ENCODE results near the gene KY.

Gene KY

GRCh38 chr3:134606033-134607025, 44.5 kb downstream of the KY start:
- no peaks in the 10 kb centered on the region for H3K9me3 ChIP-seq (ENCODE audit: control insufficient read depth, low read length)
- no peak overlapping the region for H3K18ac ChIP-seq (ENCODE audit: low read depth in 1 of 2, low read length in 2 of 2)
- no peak overlapping the region for H4K8ac ChIP-seq (ENCODE audit: low read length)
- H4K91ac ChIP-seq (ENCODE audit: low read length), result no peak overlapping the region
- WGBS, result 58% methylated on average over 12 of the region's 12 CpGs
- H3K4me3 ChIP-seq (ENCODE audit: insufficient read depth in 1 of 2, low read depth in 1 of 2, low read length in 2 of 2), result no peak overlapping the region
- H3K27me3 ChIP-seq (ENCODE audit: control insufficient read depth in 1 of 2, insufficient read depth in 1 of 2, low read length in 2 of 2), result peaks cover 15 to 33% of the 10 kb centered on the region in 2 experiments
- H3K4me1 ChIP-seq (ENCODE audit: control insufficient read depth, insufficient read depth, low read depth, low read length), result peaks cover 7% of the 10 kb centered on the region
- no peak overlapping the region for H3K23ac ChIP-seq (ENCODE audit: low read length in 2 of 2)
- H3K27ac ChIP-seq (ENCODE audit: low read length, poor library complexity, severe bottlenecking), result no peak overlapping the region
- H2BK12ac ChIP-seq (ENCODE audit: low read length in 2 of 2), result no peak overlapping the region
- no peak overlapping the region for H2BK5ac ChIP-seq (ENCODE audit: low read depth, low read length, poor library complexity, severe bottlenecking)
- H2BK15ac ChIP-seq (ENCODE audit: low read depth, poor library complexity, severe bottlenecking), result no peak overlapping the region
- no peak overlapping the region for H2AFZ ChIP-seq (ENCODE audit: low read depth, low read length)
- no peak overlapping the region for H3K4ac ChIP-seq (ENCODE audit: low read depth in 1 of 2, low read length in 2 of 2)
- no peak overlapping the region for H3K9ac ChIP-seq (ENCODE audit: low read length)
- no peak overlapping the region for H2BK120ac ChIP-seq (ENCODE audit: low read depth, low read length)
- no peak for DNase-seq
- H3K14ac ChIP-seq (ENCODE audit: low read length in 2 of 2), result no peak overlapping the region
- no peak overlapping the region for H2AK5ac ChIP-seq (ENCODE audit: low read length, severe bottlenecking)
- H3K36me3 ChIP-seq (ENCODE audit: control insufficient read depth in 1 of 2, insufficient read depth in 2 of 2, low read depth in 1 of 2, low read length in 2 of 2), result no peaks in the 10 kb centered on the region
- no peak overlapping the region for H3K4me2 ChIP-seq (ENCODE audit: low read length, poor library complexity, severe bottlenecking)
- H3K79me1 ChIP-seq (replicated peaks; ENCODE audit: low read length, poor library complexity, severe bottlenecking), result no peaks in the 10 kb centered on the region

- no peak overlapping the region for H2AFZ ChIP-seq (ENCODE audit: low read depth, low read length)
- H3K4ac ChIP-seq (ENCODE audit: low read depth in 1 of 2, low read length in 2 of 2), result no peak overlapping the region
- H2AK5ac ChIP-seq (ENCODE audit: low read length, severe bottlenecking), result no peak overlapping the region
- H3K9me3 ChIP-seq (ENCODE audit: control insufficient read depth, low read length), result no peaks in the 10 kb centered on the region
- H3K79me1 ChIP-seq (replicated peaks; ENCODE audit: low read length, poor library complexity, severe bottlenecking), result no peaks in the 10 kb centered on the region
- H3K9ac ChIP-seq (ENCODE audit: low read length), result no peak overlapping the region
- no peak overlapping the region for H3K18ac ChIP-seq (ENCODE audit: low read depth in 1 of 2, low read length in 2 of 2)
- peaks cover 9% of the 10 kb centered on the region for H3K4me1 ChIP-seq (ENCODE audit: control insufficient read depth, insufficient read depth, low read depth, low read length)
- H3K23ac ChIP-seq (ENCODE audit: low read length in 2 of 2), result no peak overlapping the region
- no peak overlapping the region for H3K14ac ChIP-seq (ENCODE audit: low read length in 2 of 2)
- H3K4me2 ChIP-seq (ENCODE audit: low read length, poor library complexity, severe bottlenecking), result no peak overlapping the region
- H2BK12ac ChIP-seq (ENCODE audit: low read length in 2 of 2), result no peak overlapping the region
- peaks cover 15 to 33% of the 10 kb centered on the region in 2 experiments for H3K27me3 ChIP-seq (ENCODE audit: control insufficient read depth in 1 of 2, insufficient read depth in 1 of 2, low read length in 2 of 2)
- H4K91ac ChIP-seq (ENCODE audit: low read length), result no peak overlapping the region
- H4K8ac ChIP-seq (ENCODE audit: low read length), result no peak overlapping the region
- no peak overlapping the region for H2BK120ac ChIP-seq (ENCODE audit: low read depth, low read length)
- H3K36me3 ChIP-seq (ENCODE audit: control insufficient read depth in 1 of 2, insufficient read depth in 2 of 2, low read depth in 1 of 2, low read length in 2 of 2), result no peaks in the 10 kb centered on the region
- whole genome bisulfite sequencing, result 81% methylated on average over 6 of the region's 6 CpGs
- H3K27ac ChIP-seq (ENCODE audit: low read length, poor library complexity, severe bottlenecking), result no peak overlapping the region
- DNase-seq, result no peak
- H2BK15ac ChIP-seq (ENCODE audit: low read depth, poor library complexity, severe bottlenecking), result no peak overlapping the region
- no peak overlapping the region for H2BK5ac ChIP-seq (ENCODE audit: low read depth, low read length, poor library complexity, severe bottlenecking)
- no peak overlapping the region for H3K4me3 ChIP-seq (ENCODE audit: insufficient read depth in 1 of 2, low read depth in 1 of 2, low read length in 2 of 2)
Measured at GRCh38 chr3:134605556-134605955, 45.3 kb downstream of the KY start.

GRCh38 chr3:134603956-134604355, 46.9 kb downstream of the KY start:
- Histone ChIP-seq H3K18ac (ENCODE audit: low read depth in 1 of 2, low read length in 2 of 2) (no peak overlapping the region), H2BK15ac (ENCODE audit: low read depth, poor library complexity, severe bottlenecking) (no peak overlapping the region), H3K23ac (ENCODE audit: low read length in 2 of 2) (no peak overlapping the region), H2BK12ac (ENCODE audit: low read length in 2 of 2) (no peak overlapping the region), H3K79me1 (replicated peaks; ENCODE audit: low read length, poor library complexity, severe bottlenecking) (no peaks in the 10 kb centered on the region), H3K14ac (ENCODE audit: low read length in 2 of 2) (no peak overlapping the region), H3K27me3 (ENCODE audit: control insufficient read depth in 1 of 2, insufficient read depth in 1 of 2, low read length in 2 of 2) (peaks cover 18 to 30% of the 10 kb centered on the region in 2 experiments), H3K9me3 (ENCODE audit: control insufficient read depth, low read length) (no peaks in the 10 kb centered on the region), H3K4me1 (ENCODE audit: control insufficient read depth, insufficient read depth, low read depth, low read length) (peaks cover 11% of the 10 kb centered on the region), H4K91ac (ENCODE audit: low read length) (no peak overlapping the region), H2BK120ac (ENCODE audit: low read depth, low read length) (no peak overlapping the region), H3K4me3 (ENCODE audit: insufficient read depth in 1 of 2, low read depth in 1 of 2, low read length in 2 of 2) (no peak overlapping the region), H3K36me3 (ENCODE audit: control insufficient read depth in 1 of 2, insufficient read depth in 2 of 2, low read depth in 1 of 2, low read length in 2 of 2) (no peaks in the 10 kb centered on the region), H2BK5ac (ENCODE audit: low read depth, low read length, poor library complexity, severe bottlenecking) (no peak overlapping the region), H3K4me2 (ENCODE audit: low read length, poor library complexity, severe bottlenecking) (no peak overlapping the region), H3K27ac (ENCODE audit: low read length, poor library complexity, severe bottlenecking) (no peak overlapping the region), H4K8ac (ENCODE audit: low read length) (no peak overlapping the region), H3K4ac (ENCODE audit: low read depth in 1 of 2, low read length in 2 of 2) (no peak overlapping the region), H2AFZ (ENCODE audit: low read depth, low read length) (no peak overlapping the region), H2AK5ac (ENCODE audit: low read length, severe bottlenecking) (no peak overlapping the region), H3K9ac (ENCODE audit: low read length) (no peak overlapping the region)
- WGBS, result 89% methylated on average over 13 of the region's 13 CpGs
- DNase-seq, result no peak

GRCh38 chr3:134603480-134603879, 47.3 kb downstream of the KY start:
- Histone ChIP-seq H3K18ac (ENCODE audit: low read depth in 1 of 2, low read length in 2 of 2) (no peak overlapping the region), H3K4ac (ENCODE audit: low read depth in 1 of 2, low read length in 2 of 2) (no peak overlapping the region), H2BK15ac (ENCODE audit: low read depth, poor library complexity, severe bottlenecking) (no peak overlapping the region), H3K36me3 (ENCODE audit: control insufficient read depth in 1 of 2, insufficient read depth in 2 of 2, low read depth in 1 of 2, low read length in 2 of 2) (no peaks in the 10 kb centered on the region), H2BK5ac (ENCODE audit: low read depth, low read length, poor library complexity, severe bottlenecking) (no peak overlapping the region), H3K27ac (ENCODE audit: low read length, poor library complexity, severe bottlenecking) (no peak overlapping the region), H2AFZ (ENCODE audit: low read depth, low read length) (no peak overlapping the region), H4K91ac (ENCODE audit: low read length) (no peak overlapping the region), H3K9me3 (ENCODE audit: control insufficient read depth, low read length) (no peaks in the 10 kb centered on the region), H3K9ac (ENCODE audit: low read length) (no peak overlapping the region), H3K23ac (ENCODE audit: low read length in 2 of 2) (no peak overlapping the region), H2BK120ac (ENCODE audit: low read depth, low read length) (no peak overlapping the region), H3K14ac (ENCODE audit: low read length in 2 of 2) (no peak overlapping the region), H3K4me1 (ENCODE audit: control insufficient read depth, insufficient read depth, low read depth, low read length) (peaks cover 11% of the 10 kb centered on the region), H4K8ac (ENCODE audit: low read length) (no peak overlapping the region), H3K27me3 (ENCODE audit: control insufficient read depth in 1 of 2, insufficient read depth in 1 of 2, low read length in 2 of 2) (peaks cover 17 to 25% of the 10 kb centered on the region in 2 experiments), H3K79me1 (replicated peaks; ENCODE audit: low read length, poor library complexity, severe bottlenecking) (no peaks in the 10 kb centered on the region), H3K4me3 (ENCODE audit: insufficient read depth in 1 of 2, low read depth in 1 of 2, low read length in 2 of 2) (no peak overlapping the region), H2BK12ac (ENCODE audit: low read length in 2 of 2) (no peak overlapping the region), H2AK5ac (ENCODE audit: low read length, severe bottlenecking) (no peak overlapping the region), H3K4me2 (ENCODE audit: low read length, poor library complexity, severe bottlenecking) (no peak overlapping the region)
- no peak for DNase-seq
- WGBS, result 83% methylated on average over 4 of the region's 4 CpGs
